NCI-H524 treated with DMSO at 0.1 percent for 48 hours (cell line): ENCODE measurements around the gene MIA.
"Not testable (repeated sequence)": the region's sequence is repeated elsewhere in the genome, so short reads cannot be mapped to it uniquely, and the experiment has no call there.

ENCODE experiments used
- DNase-seq: peaks from one replicate; lab custom pipeline; 2025; lab: John Stamatoyannopoulos, UW

MIA gene

GRCh38 chr19:40822704-40823553 lies 47.6 kb downstream of the MIA start:
- not testable (repeated sequence) for DNase-seq

- DNase-seq = not testable (repeated sequence)
These were observed 49.6 kb downstream of the MIA start for GRCh38 chr19:40824916-40825315.

- not testable (repeated sequence) for DNase-seq
These were observed 50.3 kb downstream of the MIA start for GRCh38 chr19:40825460-40826095.

GRCh38 chr19:40826312-40826698 lies 51.0 kb downstream of the MIA start:
- not testable (repeated sequence) for DNase-seq

- not testable (repeated sequence) for DNase-seq
These were observed 51.5 kb downstream of the MIA start for GRCh38 chr19:40826699-40827385.
